Endometrial microvascular endothelial cells (primary cell): ENCODE measurements around the gene KRTAP9-9. TPM values are rescaled to one million over a fixed set of nuclear protein-coding genes. Genes with fewer than 3 reads are reported as not detected.

Source experiments
- in situ Hi-C: cut with HindIII; loops from 2 replicates; pipeline ENCODE4 v1.10.0; 2017; ENCODE audit warnings: low sequenced_read_pairs, low pct_unique_long_range_greater_than_20kb; ENCODE audit errors: inconsistent ontology term
- total RNA-seq: library from RNA; depleted of rRNA; stranded (reverse); fragments of >200 nt; gene quantifications from one replicate; pipeline ENCODE4 v1.2.3, GENCODE V29; 2015; ENCODE audit errors: inconsistent ontology term

The KRTAP9-9 gene
- total RNA-seq, 1 donor from 2014 or later: not detected

GRCh38 chr17:41304091-41304490 is 48.9 kb downstream of the KRTAP9-9 start:
- in situ Hi-C loops: no loop called here

Other genes starting within 250 kb of the KRTAP9-9 start
- not detected for gene KRTAP3-1, start 246.3 kb upstream of the KRTAP9-9 start, total RNA-seq
- gene KRTAP1-5, start 228.2 kb upstream of the KRTAP9-9 start, total RNA-seq: not detected
- gene KRTAP1-4, start 225.2 kb upstream of the KRTAP9-9 start, total RNA-seq: not detected
- gene KRTAP1-3, start 220.5 kb upstream of the KRTAP9-9 start, total RNA-seq: not detected
- gene KRTAP1-1, start 213.9 kb upstream of the KRTAP9-9 start, total RNA-seq: not detected
- not detected for gene KRTAP2-1, start 208.1 kb upstream of the KRTAP9-9 start, total RNA-seq
- not detected for gene KRTAP2-2, start 200.2 kb upstream of the KRTAP9-9 start, total RNA-seq
- gene KRTAP2-3, start 195.3 kb upstream of the KRTAP9-9 start, total RNA-seq: not detected
- gene KRTAP2-4, start 189.5 kb upstream of the KRTAP9-9 start, total RNA-seq: not detected
- gene KRTAP4-7, start 171.2 kb upstream of the KRTAP9-9 start, total RNA-seq: not detected
- gene KRTAP4-8, start 157.2 kb upstream of the KRTAP9-9 start, total RNA-seq: not detected
- gene KRTAP4-16, start 153.2 kb upstream of the KRTAP9-9 start, total RNA-seq: not detected
- gene KRTAP4-9, start 150.0 kb upstream of the KRTAP9-9 start, total RNA-seq: not detected
- gene KRTAP4-11, start 137.0 kb upstream of the KRTAP9-9 start, total RNA-seq: not detected
- gene KRTAP4-12, start 131.2 kb upstream of the KRTAP9-9 start, total RNA-seq: not detected
- gene KRTAP4-6, start 114.8 kb upstream of the KRTAP9-9 start, total RNA-seq: not detected
- gene KRTAP4-5, start 105.6 kb upstream of the KRTAP9-9 start, total RNA-seq: not detected
- not detected for gene KRTAP4-4, start 94.6 kb upstream of the KRTAP9-9 start, total RNA-seq
- gene KRTAP4-3, start 87.2 kb upstream of the KRTAP9-9 start, total RNA-seq: not detected
- gene KRTAP4-2, start 77.2 kb upstream of the KRTAP9-9 start, total RNA-seq: not detected
- gene KRTAP4-1, start 70.5 kb upstream of the KRTAP9-9 start, total RNA-seq: not detected
- gene KRTAP9-1, start 65.5 kb upstream of the KRTAP9-9 start, total RNA-seq: not detected
- not detected for gene KRTAP9-2, start 28.7 kb upstream of the KRTAP9-9 start, total RNA-seq
- gene KRTAP9-3, start 22.9 kb upstream of the KRTAP9-9 start, total RNA-seq: not detected
- gene KRTAP9-8, start 17.4 kb upstream of the KRTAP9-9 start, total RNA-seq: not detected
- gene KRTAP9-4, start 5.7 kb upstream of the KRTAP9-9 start, total RNA-seq: not detected
- gene KRTAP9-6, start 10.0 kb downstream of the KRTAP9-9 start, total RNA-seq: not detected
- not detected for gene KRTAP9-7, start 20.3 kb downstream of the KRTAP9-9 start, total RNA-seq
- gene KRTAP29-1, start 47.5 kb downstream of the KRTAP9-9 start, total RNA-seq: not detected
- gene KRTAP16-1, start 53.9 kb downstream of the KRTAP9-9 start, total RNA-seq: not detected
- gene KRTAP17-1, start 60.3 kb downstream of the KRTAP9-9 start, total RNA-seq: not detected
- gene KRT33A, start 95.4 kb downstream of the KRTAP9-9 start, total RNA-seq: not detected
- gene KRT33B, start 114.4 kb downstream of the KRTAP9-9 start, total RNA-seq: not detected
- gene KRT34, start 126.9 kb downstream of the KRTAP9-9 start, total RNA-seq: not detected
- gene KRT31, start 142.2 kb downstream of the KRTAP9-9 start, total RNA-seq: not detected
- gene KRT37, start 169.2 kb downstream of the KRTAP9-9 start, total RNA-seq: not detected
- gene KRT38, start 185.6 kb downstream of the KRTAP9-9 start, total RNA-seq: not detected
- not detected for gene KRT32, start 212.0 kb downstream of the KRTAP9-9 start, total RNA-seq
- not detected for gene KRT35, start 225.8 kb downstream of the KRTAP9-9 start, total RNA-seq
- gene KRT36, start 234.5 kb downstream of the KRTAP9-9 start, total RNA-seq: not detected